SK-N-MC (cell line): ENCODE measurements around the gene TMEM269.
"Not testable (repeated sequence)": the region's sequence is repeated elsewhere in the genome, so short reads cannot be mapped to it uniquely, and the experiment has no call there.

Experiments
- DNase-seq: peaks from one replicate; pipeline ENCODE4 v3.0.0-alpha.2; 2011; ENCODE audit warnings: low read depth, low spot score
- H3K27ac ChIP-seq: fragments of 200-600 bp; sonication (generic); 2 replicates; pipeline ENCODE4 v1.5.1; 2016; ENCODE audit warnings: mixed run types
- H3K36me3 ChIP-seq: fragments of 200-600 bp; sonication (generic); 2 replicates; pipeline ENCODE4 v1.6.1; 2017; ENCODE audit warnings: antibody characterized with exemption, low read length, mixed read lengths; ENCODE audit not compliant: insufficient read depth
- H3K4me3 ChIP-seq: fragments of 200-600 bp; sonication (generic); 2 replicates; pipeline ENCODE4 v1.5.1; 2016
- H3K9ac ChIP-seq: fragments of 200-600 bp; sonication (generic); 2 replicates; pipeline ENCODE4 v1.8.0; 2017; ENCODE audit warnings: mixed run types, mixed read lengths; ENCODE audit not compliant: insufficient read length
- H3K9me3 ChIP-seq: fragments of 200-600 bp; sonication (generic); 2 replicates; pipeline ENCODE4 v1.6.1; 2017; ENCODE audit warnings: low read depth, mild to moderate bottlenecking, antibody characterized with exemption, low read length, moderate library complexity, mixed read lengths
- EZH2 ChIP-seq: fragments of 200-600 bp; sonication (generic); IDR thresholded peaks from one replicate; pipeline ENCODE4 v1.6.1; 2017; ENCODE audit warnings: antibody characterized with exemption
- FOXP2 ChIP-seq: optimal IDR thresholded peaks from 2 replicates; pipeline ENCODE3; 2011; ENCODE audit warnings: mild to moderate bottlenecking, moderate library complexity; ENCODE audit not compliant: insufficient read depth; ENCODE audit errors: extremely low read length, control extremely low read depth
- POLR2AphosphoS5 ChIP-seq: IDR thresholded peaks from 2 replicates; pipeline ENCODE4 v1.6.1; 2012; ENCODE audit warnings: mild to moderate bottlenecking, low read depth, low read length, borderline replicate concordance

The TMEM269 gene

GRCh38 chr1:42746436-42747105, 38.2 kb upstream of the TMEM269 start:
- no peaks in the 10 kb centered on the region for H3K9me3 ChIP-seq
- H3K27ac ChIP-seq: no peak overlapping the region
- no peak overlapping the region for H3K9ac ChIP-seq
- no peak for DNase-seq
- no peak overlapping the region for H3K4me3 ChIP-seq
- TF ChIP-seq FOXP2 (no peak), EZH2 (no peak), POLR2AphosphoS5 (no peak)
- H3K36me3 ChIP-seq: peaks cover 4% of the 10 kb centered on the region; the same call in 1 of the 2 replicates

GRCh38 chr1:42747125-42747524, 37.7 kb upstream of the TMEM269 start:
- Histone ChIP-seq H3K27ac (no peak overlapping the region), H3K36me3 (peaks cover 10% of the 10 kb centered on the region; the same call in 1 of the 2 replicates), H3K9me3 (no peaks in the 10 kb centered on the region), H3K9ac (no peak overlapping the region), H3K4me3 (no peak overlapping the region)
- TF ChIP-seq FOXP2 (no peak), EZH2 (no peak), POLR2AphosphoS5 (no peak)
- DNase-seq: no peak

DNA sequence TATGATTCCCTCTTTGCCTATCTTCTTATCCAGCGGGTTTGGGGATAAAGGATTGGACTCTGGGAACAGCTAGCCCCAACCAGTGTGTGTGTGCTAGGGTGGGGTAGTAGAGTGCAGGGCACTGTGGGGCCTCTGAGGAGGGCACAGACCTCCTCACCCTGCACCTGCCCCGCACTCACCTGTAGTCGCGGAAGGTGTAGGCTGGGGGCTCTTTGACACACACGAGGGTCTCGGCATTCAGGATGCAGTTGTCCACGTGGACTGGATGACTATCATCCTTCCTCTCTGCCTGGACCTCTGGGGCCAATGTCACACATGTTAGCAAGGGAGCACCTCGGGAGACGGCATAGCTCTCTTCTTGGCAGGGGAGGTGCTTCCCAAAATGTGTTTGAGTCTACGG, 36.8 kb upstream of the TMEM269 start:
- H3K9ac ChIP-seq: no peak overlapping the region
- no peak overlapping the region for H3K27ac ChIP-seq
- TF ChIP-seq FOXP2 (no peak), POLR2AphosphoS5 (no peak), EZH2 (no peak)
- peaks cover 19% of the 10 kb centered on the region; the same call in 1 of the 2 replicates for H3K36me3 ChIP-seq
- H3K4me3 ChIP-seq: no peak overlapping the region
- no peak for DNase-seq
- no peaks in the 10 kb centered on the region for H3K9me3 ChIP-seq

DNA sequence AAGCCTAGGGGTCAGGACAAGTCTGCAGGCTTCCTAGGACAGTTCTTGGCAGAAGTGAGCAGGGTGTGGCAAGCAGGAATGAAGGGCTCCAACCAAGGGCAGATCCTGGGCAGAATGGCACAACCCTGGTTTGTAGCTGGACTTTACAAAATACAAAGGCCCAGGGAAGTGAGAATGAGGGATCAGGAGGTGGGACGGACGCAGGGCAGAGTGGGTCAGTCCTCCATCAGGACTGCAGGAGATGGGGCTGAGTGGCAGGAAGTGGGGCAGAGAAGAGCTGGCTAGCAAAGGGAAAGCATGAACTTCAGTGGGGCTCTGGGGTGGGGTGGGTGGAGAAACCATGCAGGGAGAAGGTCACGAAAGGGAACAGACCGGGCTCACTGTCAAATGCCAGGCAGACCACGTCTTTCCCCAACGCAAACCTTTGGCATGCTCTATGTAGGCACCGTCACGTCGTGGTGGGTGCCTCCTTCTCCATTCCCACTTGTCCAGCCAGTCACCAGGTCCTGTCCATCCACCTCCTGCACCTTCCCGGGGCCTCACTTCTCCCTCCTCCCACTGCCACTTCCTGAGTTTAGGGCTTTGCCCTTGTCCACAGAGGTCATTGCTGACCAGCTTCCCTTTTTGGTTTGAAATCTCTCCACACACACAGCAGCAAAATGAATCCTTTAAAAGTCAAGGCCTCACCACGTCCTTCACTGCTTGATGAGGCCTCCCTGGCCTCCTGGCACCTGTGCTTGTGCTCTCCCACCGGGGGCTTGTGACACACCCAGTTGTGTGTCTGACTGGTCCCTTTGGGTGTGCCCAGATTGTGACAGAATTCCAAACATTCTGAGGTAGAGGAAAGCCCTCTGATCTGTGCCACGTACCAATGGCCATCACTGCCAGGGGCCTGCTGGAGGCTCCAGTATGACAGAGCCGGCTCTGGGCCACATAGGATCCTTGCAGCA, 36.1 kb upstream of the TMEM269 start:
- Histone ChIP-seq H3K36me3 (peaks cover 22% of the 10 kb centered on the region; the same call in 1 of the 2 replicates), H3K27ac (no peak overlapping the region), H3K9ac (no peak overlapping the region), H3K9me3 (no peaks in the 10 kb centered on the region), H3K4me3 (no peak overlapping the region)
- no peak for TF ChIP-seq EZH2
- TF ChIP-seq POLR2AphosphoS5: no peak
- no peak for TF ChIP-seq FOXP2
- no peak for DNase-seq

DNA sequence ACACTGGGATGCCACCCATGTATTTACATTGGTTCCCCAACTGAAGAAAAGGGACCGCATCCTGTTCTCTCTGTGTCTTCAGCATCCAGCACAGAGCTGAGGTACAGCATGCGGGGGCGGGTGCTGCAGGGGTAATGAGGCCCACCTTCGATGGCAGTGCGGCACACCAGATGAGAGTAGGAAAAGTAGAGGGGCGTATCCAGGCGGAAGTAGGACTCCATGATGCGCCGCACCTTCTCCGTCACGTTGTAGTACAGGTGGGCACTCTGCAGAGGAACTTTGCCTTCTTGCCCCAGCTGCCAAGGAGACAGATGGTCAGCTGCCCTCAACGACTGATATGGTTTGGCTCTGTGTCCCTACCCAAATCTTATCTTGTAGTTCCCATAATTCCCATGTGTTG, 34.8 kb upstream of the TMEM269 start:
- H3K4me3 ChIP-seq: no peak overlapping the region
- TF ChIP-seq EZH2 (no peak), FOXP2 (no peak), POLR2AphosphoS5 (no peak)
- DNase-seq: no peak
- no peak overlapping the region for H3K9ac ChIP-seq
- H3K36me3 ChIP-seq: peaks cover 34% of the 10 kb centered on the region; the same call in 1 of the 2 replicates
- H3K9me3 ChIP-seq: no peaks in the 10 kb centered on the region
- H3K27ac ChIP-seq: no peak overlapping the region

- H3K9ac ChIP-seq, H3K27ac ChIP-seq, DNase-seq, H3K4me3 ChIP-seq, H3K9me3 ChIP-seq: not testable (repeated sequence)
- peaks cover 45% of the 10 kb centered on the region; the same call in 1 of the 2 replicates for H3K36me3 ChIP-seq
Measured at GRCh38 chr1:42751511-42752070, 33.2 kb upstream of the TMEM269 start.

DNA sequence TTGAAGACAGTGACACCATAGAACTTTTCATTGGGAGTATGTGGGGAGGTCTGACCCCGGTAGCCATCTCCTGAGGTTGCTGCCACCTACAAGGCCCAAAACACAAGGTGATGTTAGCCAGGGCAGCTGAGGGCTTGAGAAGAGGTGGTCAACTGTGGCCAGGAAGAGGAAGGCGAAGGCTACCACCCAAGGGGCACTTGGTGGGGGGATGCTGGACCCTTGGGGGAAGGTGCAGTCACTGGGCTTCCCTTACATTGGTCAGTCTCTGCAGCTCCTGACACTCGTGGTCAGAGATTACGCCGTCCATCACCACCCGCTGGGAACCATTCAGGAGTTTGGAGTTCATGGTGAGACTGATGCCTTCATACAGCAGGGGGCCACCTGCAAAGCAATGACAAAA, 32.5 kb upstream of the TMEM269 start:
- TF ChIP-seq POLR2AphosphoS5: no peak
- no peak for TF ChIP-seq FOXP2
- TF ChIP-seq EZH2: no peak
- H3K27ac ChIP-seq: no peak overlapping the region
- no peak overlapping the region for H3K9ac ChIP-seq
- DNase-seq: no peak
- H3K4me3 ChIP-seq: no peak overlapping the region
- H3K36me3 ChIP-seq: peaks cover 52% of the 10 kb centered on the region; the same call in 1 of the 2 replicates
- H3K9me3 ChIP-seq: no peaks in the 10 kb centered on the region

DNA sequence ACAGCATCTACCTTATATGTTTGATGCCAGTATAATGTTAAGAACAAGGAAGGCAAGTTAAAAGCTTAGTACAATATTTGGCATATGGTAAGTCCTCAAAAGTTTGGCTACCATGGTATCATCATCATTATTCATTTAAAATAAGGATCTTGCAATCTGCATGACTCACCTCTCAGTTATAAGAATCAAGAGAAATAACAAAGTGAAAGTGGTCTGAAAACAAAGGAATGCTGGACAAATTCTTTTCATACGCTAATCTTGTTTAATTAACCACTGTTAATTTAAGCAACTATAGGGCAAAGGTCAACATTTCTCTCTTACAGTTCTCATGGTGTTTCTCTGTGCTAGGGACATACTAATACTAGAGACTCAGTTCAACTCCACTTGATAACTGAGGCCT, 31.7 kb upstream of the TMEM269 start:
- Histone ChIP-seq H3K9ac (no peak overlapping the region), H3K4me3 (no peak overlapping the region), H3K36me3 (peaks cover 59% of the 10 kb centered on the region), H3K27ac (no peak overlapping the region), H3K9me3 (no peaks in the 10 kb centered on the region)
- TF ChIP-seq EZH2 (no peak), FOXP2 (no peak)
- DNase-seq: no peak
